Fibroblast of skin of back (primary cell): ENCODE results near the gene GPR158.

Source experiments
- DNase-seq: peaks from one replicate; pipeline ENCODE4 v3.0.0-alpha.2; 2013

The GPR158 gene

DNA sequence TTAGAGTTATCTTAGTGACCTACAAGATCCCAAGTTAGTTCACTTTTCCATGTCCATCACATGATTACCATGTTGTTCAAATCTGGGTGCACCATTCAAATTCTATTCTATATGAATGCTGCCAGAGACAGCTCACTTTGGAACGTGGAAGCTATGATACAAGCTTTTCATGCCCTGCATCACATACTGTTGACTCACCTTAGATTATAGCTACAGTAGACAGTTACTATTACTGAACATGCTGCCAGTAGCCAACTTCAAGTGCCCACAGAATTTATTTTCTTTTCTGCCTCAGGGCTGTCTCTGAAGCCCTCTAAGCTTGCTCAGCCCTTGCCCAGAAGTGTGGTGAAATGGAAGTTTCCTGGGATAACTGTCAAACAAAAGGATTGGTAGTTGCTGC lies 231.1 kb downstream of the GPR158 start:
- DNase-seq, result no peak

DNA sequence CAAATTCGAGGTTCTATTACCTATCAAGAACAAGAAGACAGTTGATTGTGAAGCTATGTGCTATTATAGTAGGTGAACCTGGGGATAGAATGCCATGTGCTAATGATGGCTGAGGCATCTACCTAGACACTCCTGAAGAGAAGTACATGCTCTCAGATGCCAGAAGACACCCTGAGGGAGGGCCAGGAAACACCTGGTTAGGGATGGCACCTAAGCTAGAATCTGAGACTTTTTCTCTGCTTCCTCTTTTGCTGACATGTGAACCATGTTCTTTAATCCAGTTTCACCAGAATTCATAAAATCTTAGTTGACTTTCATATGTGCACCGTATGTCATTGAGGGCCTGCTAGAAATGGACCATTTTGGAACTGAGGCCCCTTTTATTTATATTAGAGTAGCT lies 242.8 kb downstream of the GPR158 start:
- no peak for DNase-seq

DNA sequence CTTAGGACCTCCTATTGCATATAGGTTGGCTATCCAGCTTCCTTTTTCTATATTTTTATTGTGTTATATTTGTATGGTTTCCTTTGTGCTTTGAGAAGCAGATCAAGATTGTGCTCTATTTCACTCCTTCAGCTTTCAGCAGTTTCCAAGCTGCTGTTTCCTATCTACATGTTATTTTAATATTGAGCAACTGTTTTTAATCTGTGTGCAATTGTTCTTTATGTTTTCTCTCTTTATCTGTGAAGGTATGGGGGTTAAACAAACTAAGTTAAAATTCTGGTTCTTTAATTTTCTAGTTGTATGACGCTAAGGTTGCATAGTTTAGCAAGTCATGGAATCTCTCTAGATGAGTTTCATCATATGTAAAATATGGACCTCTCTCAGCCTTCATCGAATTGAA lies 251.0 kb downstream of the GPR158 start:
- no peak for DNase-seq

DNA sequence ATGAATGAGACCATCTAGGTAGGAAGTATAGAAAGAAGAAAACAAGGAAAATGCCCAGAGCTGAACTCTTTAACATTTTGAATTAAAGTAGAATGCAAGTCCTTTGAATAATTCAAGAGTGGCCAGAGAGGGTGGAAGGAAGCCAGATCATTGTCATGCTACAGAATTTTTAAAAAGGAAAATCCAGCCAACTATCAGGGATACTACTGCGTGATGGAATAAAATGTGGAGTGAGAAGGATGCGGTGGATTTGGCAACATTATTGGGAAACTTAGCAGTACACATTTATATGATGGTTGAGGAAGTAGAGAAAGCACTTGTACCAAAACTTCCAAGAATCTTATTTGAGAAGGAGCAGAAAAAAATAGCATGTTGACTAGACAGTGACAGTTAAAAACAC lies 261.6 kb downstream of the GPR158 start:
- DNase-seq, result no peak

DNA sequence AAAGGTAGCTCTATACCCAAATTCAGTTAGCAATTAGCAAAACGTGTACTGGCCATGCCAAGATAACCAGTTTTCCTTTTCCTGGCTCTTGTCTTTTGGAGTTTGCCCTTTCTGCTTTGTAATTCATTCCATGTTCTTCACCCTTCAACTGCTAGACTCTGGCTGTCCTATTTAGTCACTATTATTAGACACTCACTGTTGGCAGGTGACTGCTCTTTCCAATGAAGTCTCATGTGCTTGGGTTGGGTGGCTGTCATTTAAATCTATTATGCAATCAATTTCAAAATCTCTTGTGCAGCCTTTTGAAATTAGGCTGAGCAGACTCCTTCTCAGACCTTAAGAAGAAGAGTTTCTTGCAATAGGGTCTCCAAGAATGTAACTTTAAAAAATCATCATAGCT lies 266.5 kb downstream of the GPR158 start:
- DNase-seq, result no peak

DNA sequence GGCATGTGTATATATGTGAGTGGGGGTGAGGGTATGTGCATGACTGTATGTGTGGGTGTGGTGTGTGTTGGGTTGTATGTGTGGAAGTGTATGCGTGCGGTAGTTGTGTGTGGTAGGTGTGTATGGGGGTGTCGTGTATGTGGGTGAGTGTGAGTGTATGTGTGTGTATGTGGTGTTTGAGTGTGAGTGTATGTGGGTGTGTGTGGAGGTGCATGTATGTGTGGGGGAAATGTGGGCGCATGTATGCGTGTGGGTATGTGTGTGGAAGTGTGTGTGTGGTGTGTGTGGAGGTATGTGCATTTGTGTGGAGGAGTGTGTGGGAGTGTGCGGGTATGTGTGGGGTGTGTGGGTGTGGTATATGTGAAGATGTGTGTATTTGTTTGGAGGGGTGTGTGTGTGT lies 269.5 kb downstream of the GPR158 start:
- no peak for DNase-seq

DNA sequence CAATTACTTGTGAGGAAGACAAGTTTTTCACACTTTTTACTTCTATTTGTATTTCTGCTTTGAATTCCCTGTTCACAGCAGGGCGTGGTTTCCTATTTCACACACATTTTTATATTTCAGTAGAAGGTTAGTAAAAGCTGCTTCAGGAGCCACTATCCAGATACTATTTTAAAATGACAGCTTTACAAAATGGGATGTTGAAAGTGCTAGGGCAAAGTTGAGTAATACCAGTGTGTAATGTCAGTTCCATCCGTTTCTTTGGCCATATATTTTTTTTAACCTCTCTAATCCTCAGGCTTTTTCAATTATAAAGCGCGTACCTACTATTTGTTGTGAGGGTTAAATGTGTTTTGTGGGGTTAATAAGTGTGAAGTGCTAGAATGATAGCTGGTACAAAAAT lies 276.6 kb downstream of the GPR158 start:
- DNase-seq, result no peak

DNA sequence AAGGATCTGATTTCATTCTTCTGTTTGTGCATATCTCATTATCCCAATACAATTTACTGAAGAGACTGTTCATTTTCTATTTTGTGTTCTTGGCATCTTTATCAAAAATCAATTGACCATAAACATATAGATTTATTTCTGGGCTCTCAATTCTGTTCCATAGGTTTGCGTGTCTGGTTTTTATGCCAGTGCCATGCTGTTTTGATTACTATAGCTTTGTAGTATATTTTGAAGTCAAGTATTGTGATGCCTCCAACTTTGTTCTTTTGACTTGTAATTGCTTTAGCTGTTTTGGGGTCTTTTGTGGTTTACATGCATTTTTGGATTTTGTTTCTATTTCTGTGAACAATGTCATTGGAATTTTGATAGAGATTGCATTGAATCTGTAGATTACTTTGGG lies 278.8 kb downstream of the GPR158 start:
- no peak for DNase-seq

DNA sequence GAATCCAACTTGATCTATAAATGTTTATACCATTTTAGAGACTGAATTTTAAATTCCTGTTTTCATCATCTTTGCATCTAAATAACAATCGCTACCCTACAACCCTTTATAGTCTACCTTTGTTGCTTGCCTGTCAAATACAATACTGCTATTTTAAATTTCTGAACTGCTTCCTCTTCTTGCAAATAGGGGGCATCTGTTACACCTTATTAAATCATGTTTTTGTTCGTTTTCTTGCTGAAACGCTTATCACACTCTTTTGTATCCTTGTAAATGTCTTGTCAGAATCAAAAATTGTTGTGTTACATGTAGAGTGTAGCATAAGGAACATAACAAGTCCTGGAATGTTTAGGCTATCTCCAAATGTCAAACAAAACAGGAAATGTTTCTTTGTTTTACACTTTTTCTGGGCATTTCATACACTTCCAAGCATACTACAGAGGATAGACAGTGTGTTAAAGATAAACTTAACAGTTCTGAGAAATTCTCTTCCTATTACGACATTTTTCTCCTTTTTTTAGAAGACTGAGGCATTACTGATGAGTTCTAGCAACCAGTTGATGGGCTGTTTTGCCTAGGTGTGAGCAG lies 281.3 kb downstream of the GPR158 start:
- DNase-seq, result no peak

DNA sequence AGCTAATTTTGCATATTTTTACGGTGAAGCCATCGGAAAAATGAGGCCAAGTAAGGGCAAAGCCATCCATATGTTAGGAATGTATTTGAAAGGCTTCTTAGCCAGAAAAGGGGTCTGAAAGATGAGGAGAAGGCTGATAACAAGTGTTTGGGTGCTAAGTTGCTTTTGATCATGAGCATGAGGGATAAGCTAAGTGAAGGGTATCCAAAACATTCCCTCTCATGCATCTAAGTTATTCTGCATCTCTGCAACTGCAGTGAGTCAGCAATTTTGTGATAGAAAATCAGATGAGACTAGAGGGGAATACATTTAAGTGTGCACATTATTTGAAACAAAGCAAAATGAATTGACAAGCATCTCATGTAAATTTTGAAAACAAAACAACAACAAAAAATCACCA lies 282.8 kb downstream of the GPR158 start:
- no peak for DNase-seq

DNA sequence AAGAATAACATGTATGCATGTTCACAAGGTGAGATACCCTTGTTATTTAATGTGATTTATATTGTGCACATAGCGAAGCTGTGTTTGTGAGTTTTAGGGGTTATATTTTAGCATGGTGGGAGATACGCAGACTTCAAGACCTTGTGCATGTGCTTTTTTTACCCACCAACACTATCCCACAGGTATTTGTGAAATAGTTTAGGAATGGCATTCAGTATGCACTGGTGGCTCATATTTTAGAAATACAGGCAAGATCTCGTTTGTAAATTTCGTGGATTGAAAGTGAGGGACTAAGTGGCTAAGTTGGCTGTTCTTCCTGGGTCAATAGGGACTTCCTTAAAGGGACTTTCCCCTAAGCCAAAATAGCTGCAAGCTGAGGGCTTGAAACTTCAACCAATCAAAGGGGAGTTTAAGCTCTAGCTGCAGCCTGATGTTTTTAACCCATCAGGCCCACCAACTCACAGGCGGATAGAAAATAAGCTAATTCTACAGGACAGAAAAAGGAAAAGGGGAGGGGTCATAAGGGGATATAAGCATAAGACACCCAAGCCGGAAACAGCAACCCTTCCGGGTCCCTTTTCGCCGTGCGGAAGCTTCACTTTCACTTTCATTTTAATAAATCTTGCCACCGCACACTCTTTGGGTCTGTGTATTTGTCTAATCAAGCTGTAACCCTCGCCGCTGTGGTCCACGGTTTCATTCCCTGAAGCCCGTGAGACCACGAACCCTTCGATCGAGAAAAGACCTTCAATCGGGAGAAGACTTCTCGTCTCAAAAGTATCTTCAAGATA lies 291.0 kb downstream of the GPR158 start:
- DNase-seq, result no peak

DNA sequence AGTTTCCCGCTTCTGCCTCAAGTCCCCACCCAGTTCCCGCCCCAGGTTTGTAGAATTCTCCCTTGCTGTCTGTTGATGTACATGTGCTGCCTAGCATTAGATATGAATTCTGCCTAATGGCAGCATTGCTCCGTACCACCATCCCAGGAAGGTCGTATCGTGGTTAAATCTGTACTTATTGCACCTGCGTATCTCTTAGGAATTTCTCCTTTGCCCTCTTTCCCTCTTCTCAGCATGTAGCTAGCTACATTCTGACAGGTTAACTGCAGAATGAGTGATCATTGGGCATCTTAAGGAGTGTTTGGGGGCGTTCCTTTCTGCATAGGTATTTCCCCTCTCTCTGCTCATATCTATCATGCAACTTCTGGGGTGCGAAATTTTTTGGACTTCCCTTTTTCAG lies 293.1 kb downstream of the GPR158 start:
- DNase-seq, result no peak

DNA sequence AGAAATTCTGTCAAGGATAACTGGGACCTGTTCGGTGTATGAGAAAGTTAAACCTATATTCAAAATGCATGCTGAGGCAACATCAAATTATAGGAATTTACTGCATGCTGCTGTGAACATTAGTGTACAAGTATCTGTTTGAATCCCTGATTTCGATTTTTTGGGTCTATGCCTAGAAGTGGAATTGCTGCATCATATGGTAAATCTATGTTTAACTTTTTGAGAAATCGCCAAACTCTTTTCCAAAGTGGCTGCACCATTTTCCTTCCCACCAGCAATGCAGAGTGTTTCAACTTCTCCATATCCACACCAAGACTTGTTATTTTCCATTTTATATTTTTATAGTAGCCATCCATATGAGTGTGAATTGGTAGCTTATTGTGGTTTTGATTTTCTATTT lies 306.7 kb downstream of the GPR158 start:
- DNase-seq, result no peak

DNA sequence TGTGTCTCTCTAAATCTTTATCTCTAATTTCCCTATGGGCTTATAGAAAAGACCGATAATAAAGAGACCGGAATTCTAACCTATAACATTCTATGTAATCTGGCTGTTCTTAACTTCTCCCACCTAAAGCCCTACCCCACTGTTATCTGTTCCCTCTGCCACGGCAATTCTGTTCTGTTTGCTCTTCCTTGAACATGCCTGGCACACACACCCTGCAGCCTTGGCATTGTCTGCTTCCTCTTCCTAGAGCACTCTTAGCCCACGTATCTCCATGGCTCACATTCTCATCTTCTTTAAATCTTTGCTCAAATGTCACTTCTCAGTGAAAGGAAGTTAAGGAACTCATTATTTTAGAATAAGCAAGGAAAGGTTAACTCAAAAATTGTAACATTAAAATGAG lies 309.2 kb downstream of the GPR158 start:
- DNase-seq, result no peak

DNA sequence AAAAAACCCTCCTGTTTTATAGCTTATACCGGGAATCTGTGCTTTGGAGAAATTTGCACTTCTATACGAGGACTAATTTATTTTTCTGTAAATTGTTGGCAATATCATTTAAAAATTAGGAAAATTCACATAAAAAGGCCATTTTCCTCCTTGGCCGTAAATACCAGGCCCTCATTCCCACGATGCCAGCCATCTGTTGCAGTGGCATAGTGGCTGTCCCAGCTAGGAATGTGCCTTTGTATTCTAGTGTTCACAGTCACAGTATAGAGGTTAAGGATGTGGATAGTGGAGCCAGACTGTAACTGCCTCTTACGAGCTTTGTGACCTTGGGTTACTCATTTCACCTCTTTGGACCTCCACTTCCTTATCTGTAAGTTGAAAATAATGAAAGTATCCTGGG lies 312.5 kb downstream of the GPR158 start:
- no peak for DNase-seq

DNA sequence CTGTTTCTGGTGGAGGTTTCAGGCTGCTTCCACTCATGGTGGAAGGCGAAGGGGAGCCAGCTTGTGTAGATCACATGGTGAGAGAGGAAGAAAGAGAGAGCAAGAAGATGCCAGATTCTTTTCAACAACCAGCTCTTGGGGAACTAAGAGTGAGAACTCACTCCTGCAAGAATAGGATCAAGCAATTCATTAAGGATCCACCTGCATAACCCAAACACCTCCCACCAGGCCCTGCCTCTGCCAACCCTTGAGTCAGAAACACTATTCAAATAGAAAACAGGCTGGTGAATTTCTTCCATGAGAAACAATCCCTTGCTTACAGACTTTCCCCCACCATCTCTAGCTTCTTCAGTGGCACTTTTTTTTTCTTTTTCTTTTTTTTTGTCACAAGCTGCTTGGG lies 317.2 kb downstream of the GPR158 start:
- no peak for DNase-seq

DNA sequence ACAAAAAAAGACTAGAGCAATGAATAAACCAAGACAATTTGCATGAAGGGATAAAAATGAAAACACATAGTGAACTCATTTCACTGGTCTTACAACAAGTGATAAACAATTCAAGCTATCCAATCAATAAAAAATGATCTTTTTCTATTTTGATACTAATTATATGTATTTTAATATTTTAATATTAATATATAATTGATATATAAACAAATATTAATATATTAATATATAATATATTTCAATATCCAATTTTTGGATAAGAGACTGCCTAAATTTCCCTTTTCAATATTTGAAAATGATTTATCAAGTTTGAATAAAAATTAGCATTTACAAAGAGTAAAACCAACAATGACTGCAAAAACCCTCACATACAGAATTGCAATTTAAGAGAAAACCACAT lies 317.9 kb downstream of the GPR158 start:
- no peak for DNase-seq

DNA sequence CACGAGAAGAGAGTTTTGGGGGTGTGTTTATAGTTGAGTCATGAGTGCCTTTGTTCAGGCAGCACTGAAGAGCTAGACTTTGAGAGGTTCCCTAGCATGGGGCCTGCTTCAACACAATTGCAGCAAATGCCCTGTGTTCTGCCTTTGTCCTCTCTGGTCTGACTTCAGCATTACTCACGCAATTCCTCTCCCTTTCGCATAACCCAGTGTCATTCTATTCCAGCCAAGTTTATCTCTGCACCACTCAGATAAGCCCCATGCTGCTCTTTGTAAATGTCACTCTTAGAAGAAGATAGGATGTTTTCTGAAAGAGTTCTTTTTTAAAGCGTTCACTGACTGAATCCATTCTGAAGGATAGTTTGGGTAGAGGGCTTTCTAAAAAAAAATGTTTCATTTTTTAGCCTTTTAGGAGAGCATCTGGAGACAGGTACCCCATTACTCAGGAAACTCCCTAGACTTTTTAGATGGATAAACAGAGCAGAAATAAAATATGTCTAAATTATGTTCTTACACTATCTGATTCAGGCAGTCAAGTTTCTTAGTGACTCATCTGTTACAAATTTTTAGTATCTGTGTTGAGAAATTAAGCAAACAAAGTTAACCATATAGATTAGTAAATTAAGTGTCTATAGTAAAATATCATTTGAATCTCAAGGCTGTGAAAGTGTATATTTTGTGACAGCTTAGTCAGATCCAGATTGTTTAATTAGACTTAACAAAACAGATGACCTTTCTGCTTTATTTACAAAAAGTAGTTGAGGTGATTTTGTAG lies 318.5 kb downstream of the GPR158 start:
- peak; percentile 11 for DNase-seq

DNA sequence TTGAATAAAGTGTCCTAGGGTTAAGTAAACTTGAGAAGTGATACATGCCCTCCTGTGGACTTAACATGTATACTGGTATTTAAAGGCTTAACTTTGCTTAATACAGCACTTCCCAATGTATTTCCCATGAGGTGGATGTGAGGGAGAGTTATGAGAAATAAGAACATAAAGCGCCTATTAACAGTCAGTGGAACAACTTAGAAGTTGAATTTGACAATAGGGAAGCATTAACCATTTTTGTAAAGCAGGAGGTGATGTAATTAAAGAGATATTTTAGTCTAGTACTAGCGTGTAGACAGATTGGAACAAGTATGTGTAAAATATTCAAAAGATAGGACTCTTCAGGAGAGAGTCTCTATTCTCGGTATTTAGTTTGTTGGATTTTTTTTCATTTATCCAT lies 322.4 kb downstream of the GPR158 start:
- DNase-seq, result no peak

DNA sequence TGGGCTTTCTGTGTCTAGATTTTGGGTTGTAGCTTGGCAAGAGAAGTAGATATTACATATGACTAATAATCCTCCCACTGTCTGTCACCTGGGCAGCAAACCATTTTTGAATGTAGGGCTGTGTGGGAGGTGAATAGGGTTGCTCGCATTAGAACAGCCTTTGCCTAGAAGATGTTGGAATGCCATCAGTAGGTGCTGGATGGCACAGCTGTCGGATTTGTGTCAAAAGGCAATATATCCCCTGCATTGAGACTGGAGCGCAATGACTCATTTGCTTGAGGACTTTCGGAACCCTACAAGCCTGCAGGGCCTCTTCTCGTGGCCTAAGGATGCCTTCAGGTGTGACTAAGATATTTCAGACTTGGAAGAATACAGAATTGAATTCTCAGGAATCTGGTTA lies 323.8 kb downstream of the GPR158 start:
- DNase-seq, result no peak

DNA sequence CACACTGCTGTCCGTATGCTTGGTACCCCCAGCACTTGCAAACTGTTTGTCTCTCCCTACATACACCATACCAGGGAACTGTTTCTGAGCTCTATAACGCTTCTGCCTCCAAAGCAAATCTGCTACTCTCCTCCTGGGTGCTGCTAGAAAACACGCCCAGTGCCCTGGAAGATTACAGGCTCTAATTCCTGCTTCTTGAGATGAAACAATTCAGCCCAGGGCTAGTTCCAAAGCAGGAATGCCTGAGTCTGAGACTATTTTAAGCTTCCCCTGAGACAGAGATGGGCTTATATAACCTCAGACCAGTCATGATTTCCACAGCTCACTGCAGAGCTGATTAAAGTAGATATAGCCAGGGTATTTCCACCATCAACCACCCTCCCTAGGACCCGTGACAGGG lies 327.1 kb downstream of the GPR158 start:
- DNase-seq, result no peak

DNA sequence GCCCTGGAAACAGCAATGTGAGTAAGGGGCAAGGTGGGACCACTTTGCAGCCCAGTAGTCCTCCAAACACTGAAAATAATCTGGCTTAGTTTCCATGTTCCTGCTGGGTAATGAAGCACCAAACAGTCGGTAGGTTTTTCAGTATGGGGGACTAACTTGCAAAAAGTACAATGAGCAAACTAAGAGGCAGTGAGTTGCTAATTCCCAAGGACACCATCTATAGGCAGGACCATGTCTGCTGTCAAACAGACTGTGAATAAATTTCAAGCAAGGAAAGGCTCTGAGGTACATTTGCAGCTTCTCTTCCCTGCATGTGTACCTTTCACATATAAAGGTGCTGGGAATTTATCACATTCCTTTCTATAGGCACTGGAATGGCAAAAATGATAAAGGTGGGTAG lies 327.7 kb downstream of the GPR158 start:
- no peak for DNase-seq

DNA sequence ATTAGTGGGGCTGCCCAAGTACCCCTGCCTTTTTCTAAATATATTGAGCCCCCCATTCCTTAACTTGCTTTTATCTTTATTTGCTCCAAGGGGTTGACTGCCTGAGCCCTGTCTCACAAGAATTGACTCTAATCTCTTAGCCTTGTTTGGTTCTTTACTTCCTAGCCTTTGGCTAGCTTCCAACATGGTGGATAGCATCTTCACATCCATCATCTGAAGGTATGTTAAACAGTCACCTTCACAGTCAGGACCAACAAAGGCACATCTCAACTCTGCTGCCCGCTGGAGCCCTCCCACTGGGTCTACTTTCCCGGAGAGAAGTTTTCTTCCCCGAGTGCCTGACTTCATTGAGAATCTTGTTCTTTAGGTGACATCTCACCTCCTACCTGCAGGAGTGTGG lies 329.5 kb downstream of the GPR158 start:
- no peak for DNase-seq

DNA sequence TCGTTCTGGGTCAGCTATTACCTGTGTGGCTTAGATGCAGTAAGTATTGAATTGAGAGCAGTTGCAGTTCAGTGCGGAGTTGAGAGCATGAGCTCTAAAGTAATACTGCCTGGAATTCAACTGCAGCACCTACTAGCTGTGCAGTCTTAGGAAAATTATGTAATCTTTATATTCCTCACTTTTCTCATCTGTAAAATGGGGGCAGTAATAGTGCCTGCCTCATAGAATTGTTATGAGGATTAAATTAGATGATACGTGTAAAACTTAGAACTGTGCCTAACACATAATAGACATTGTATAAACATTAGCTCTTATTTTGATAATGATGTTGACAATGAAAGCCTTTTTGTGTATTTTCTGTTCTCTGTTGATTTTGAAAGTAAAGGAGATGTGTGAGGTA lies 330.0 kb downstream of the GPR158 start:
- no peak for DNase-seq
